Keratinocyte (primary cell): ENCODE results near the gene MYMK. TPM values are rescaled to one million over a fixed set of nuclear protein-coding genes. Genes with fewer than 3 reads are reported as not detected.

ENCODE experiments used
- DNase-seq: peaks from one replicate; pipeline ENCODE4 v3.0.0-alpha.2; 2011; ENCODE audit warnings: low read depth, missing footprints, low spot score
- FAIRE-seq: peaks from 2 replicates; lab custom pipeline; 2011; peaks lifted over from hg19 to GRCh38; lab: Jason Lieb, UNC
- H2AFZ ChIP-seq: 2 replicates; pipeline ENCODE4 v1.6.0; 2012; ENCODE audit warnings: low read length, control low read depth, inconsistent platforms; ENCODE audit not compliant: control insufficient read depth
- H3K27ac ChIP-seq: 2 replicates; pipeline ENCODE4 v1.5.1; 2011; ENCODE audit warnings: low read length; ENCODE audit not compliant: control insufficient read depth, insufficient read depth
- H3K27me3 ChIP-seq: 3 replicates; pipeline ENCODE4 v1.6.0; 2011; ENCODE audit warnings: low read length; ENCODE audit not compliant: control insufficient read depth, insufficient read depth; ENCODE audit errors: extremely low read depth
- H3K36me3 ChIP-seq, 2 experiments: 2 replicates in 1 of 2; 3 replicates in 1 of 2; pipeline ENCODE4 v1.5.1; 2011; ENCODE audit warnings: low read length in 2 of 2, mild to moderate bottlenecking in 1 of 2; ENCODE audit not compliant: control insufficient read depth in 2 of 2, insufficient read depth in 2 of 2; ENCODE audit errors: extremely low read depth in 1 of 2
- H3K4me1 ChIP-seq: 3 replicates; pipeline ENCODE4 v1.5.1; 2011; ENCODE audit warnings: low read length; ENCODE audit not compliant: control insufficient read depth, insufficient read depth; ENCODE audit errors: extremely low read depth
- H3K4me2 ChIP-seq: 3 replicates; pipeline ENCODE4 v1.6.0; 2011; ENCODE audit warnings: low read depth, low read length; ENCODE audit not compliant: control insufficient read depth, insufficient read depth; ENCODE audit errors: extremely low read depth
- H3K4me3 ChIP-seq, 3 experiments: fragments of 200-600 bp in 1 of 3; sonication (generic) in 1 of 3; 2 replicates in 2 of 3; 3 replicates in 1 of 3; pipeline ENCODE4 v1.5.1; 2011 to 2016; ENCODE audit warnings: low read length in 3 of 3, mild to moderate bottlenecking in 3 of 3, control low read depth in 2 of 3, inconsistent platforms in 1 of 3, low read depth in 1 of 3, mixed read lengths in 1 of 3, mixed run types in 1 of 3, moderate library complexity in 1 of 3; ENCODE audit not compliant: control insufficient read depth in 2 of 3, insufficient read depth in 2 of 3; ENCODE audit errors: extremely low read depth in 1 of 3
- H3K79me2 ChIP-seq: 2 replicates; pipeline ENCODE4 v1.6.0; 2012; ENCODE audit warnings: low read length; ENCODE audit not compliant: control insufficient read depth, insufficient read depth
- H3K9ac ChIP-seq: 3 replicates; pipeline ENCODE4 v1.6.0; 2011; ENCODE audit warnings: low read length; ENCODE audit not compliant: control insufficient read depth, insufficient read depth; ENCODE audit errors: extremely low read depth
- H3K9me1 ChIP-seq: 3 replicates; pipeline ENCODE4 v1.6.0; 2011; ENCODE audit warnings: low read length; ENCODE audit not compliant: control insufficient read depth, insufficient read depth; ENCODE audit errors: extremely low read depth
- H3K9me3 ChIP-seq: 2 replicates; pipeline ENCODE4 v1.5.1; 2012; ENCODE audit warnings: low read depth, low read length; ENCODE audit not compliant: control insufficient read depth
- H4K20me1 ChIP-seq: 3 replicates; pipeline ENCODE4 v1.6.0; 2011; ENCODE audit warnings: low read length; ENCODE audit not compliant: control insufficient read depth, insufficient read depth; ENCODE audit errors: extremely low read depth
- CTCF ChIP-seq, 3 experiments: IDR thresholded peaks in 1 of 3; conservative IDR thresholded peaks in 1 of 3; optimal IDR thresholded peaks in 1 of 3; 2 replicates in 2 of 3; 3 replicates in 1 of 3; pipeline versions ENCODE3 to v1.5.1; 2011; ENCODE audit warnings: low read length in 3 of 3, mild to moderate bottlenecking in 3 of 3, moderate library complexity in 2 of 3, control low read depth in 1 of 3, inconsistent platforms in 1 of 3; ENCODE audit not compliant: insufficient read depth in 2 of 3; ENCODE audit errors: extremely low read depth in 1 of 3
- EZH2 ChIP-seq: IDR thresholded peaks from one replicate; pipeline ENCODE4 v1.6.1; 2012; ENCODE audit warnings: inconsistent platforms, mild to moderate bottlenecking, low read length, moderate library complexity
- dilution Hi-C: fragments of 300-500 bp; cut with MboI; formaldehyde crosslinking; loops from one replicate; pipeline ENCODE4 v1.7.0; 2020; ENCODE audit warnings: low sequenced_read_pairs; ENCODE audit not compliant: extremely low pct_ligation_motif_present
- polyA plus RNA-seq, 5 experiments: library from polyadenylated mRNA; depleted of rRNA in 3 of 5; stranded (reverse) in 3 of 5; stranded (forward) in 1 of 5; unstranded in 1 of 5; fragments of >200 nt; gene quantifications; 1 replicate in 1 of 5; 2 replicates in 3 of 5; 3 replicates in 1 of 5; pipeline versions ENCODE4 v1.2.1 to v1.2.3, GENCODE V29; 2011 to 2012; ENCODE audit warnings: missing spikeins in 2 of 5, low read depth in 1 of 5, low replicate concordance in 1 of 5

The MYMK gene
- polyA plus RNA-seq, 1 donor (not counting 4 experiments of a cell fraction or from before 2014, with no cell fraction given) = not detected

GRCh38 chr9:133557581-133557980 is 32.8 kb upstream of the MYMK start:
- H3K9me1 ChIP-seq = no peaks in the 10 kb centered on the region
- no peak overlapping the region for H3K9ac ChIP-seq
- no peaks in the 10 kb centered on the region for H3K79me2 ChIP-seq
- TF ChIP-seq CTCF (optimal IDR thresholded peaks at IDR 0.05 in 1 of 3, IDR thresholded peaks at IDR 0.05 in 1 of 3, conservative IDR thresholded peaks at IDR 0.05 in 1 of 3; ENCODE audit: extremely low read depth in 1 of 3, insufficient read depth in 2 of 3, low read length in 3 of 3) (no peak), EZH2 (no peak)
- H3K4me3 ChIP-seq = no peak overlapping the region
- H4K20me1 ChIP-seq = no peaks in the 10 kb centered on the region
- no peak overlapping the region for H3K27ac ChIP-seq
- H3K4me1 ChIP-seq = peaks cover 4% of the 10 kb centered on the region
- DNase-seq (no peak), FAIRE-seq (no peak)
- H3K27me3 ChIP-seq = peaks cover 5% of the 10 kb centered on the region
- no peaks in the 10 kb centered on the region for H3K9me3 ChIP-seq
- no peak overlapping the region for H2AFZ ChIP-seq
- dilution Hi-C loops = no loop called here
- no peaks in the 10 kb centered on the region for H3K36me3 ChIP-seq
- H3K4me2 ChIP-seq = no peak overlapping the region

GRCh38 chr9:133556354-133556753 is 31.6 kb upstream of the MYMK start:
- dilution Hi-C loops = no loop called here
- Histone ChIP-seq H3K79me2 (no peaks in the 10 kb centered on the region), H3K4me3 (no peak overlapping the region), H4K20me1 (no peaks in the 10 kb centered on the region), H2AFZ (no peak overlapping the region), H3K9ac (no peak overlapping the region), H3K36me3 (no peaks in the 10 kb centered on the region), H3K4me2 (no peak overlapping the region), H3K27me3 (peaks cover 5% of the 10 kb centered on the region), H3K9me1 (no peaks in the 10 kb centered on the region), H3K9me3 (no peaks in the 10 kb centered on the region), H3K27ac (no peak overlapping the region), H3K4me1 (peaks cover 4% of the 10 kb centered on the region)
- TF ChIP-seq CTCF (optimal IDR thresholded peaks at IDR 0.05 in 1 of 3, IDR thresholded peaks at IDR 0.05 in 1 of 3, conservative IDR thresholded peaks at IDR 0.05 in 1 of 3; ENCODE audit: extremely low read depth in 1 of 3, insufficient read depth in 2 of 3, low read length in 3 of 3) (no peak), EZH2 (no peak)
- FAIRE-seq = no peak
- DNase-seq = no peak
